NB4 (cell line): Measurements from ENCODE around the gene TMEM95.

ENCODE experiments used
- MYC ChIP-seq: IDR thresholded peaks from 2 replicates; pipeline ENCODE4 v1.6.1; 2011; ENCODE audit warnings: low read depth, low read length
- POLR2A ChIP-seq: IDR thresholded peaks from 2 replicates; pipeline ENCODE4 v1.6.1; 2011; ENCODE audit warnings: mild to moderate bottlenecking; ENCODE audit not compliant: insufficient read length; ENCODE audit errors: extremely low read depth

- TF ChIP-seq POLR2A (no peak), MYC (peak; percentile 92)
Observed at GRCh38 chr17:7307686-7308624, 47.0 kb upstream of the TMEM95 start.
